Aorta (tissue), 5 donors: Measurements from ENCODE around the gene HBQ1. TPM values are rescaled to one million over a fixed set of nuclear protein-coding genes. Genes with fewer than 3 reads are reported as not detected.
"Not testable (repeated sequence)": the region's sequence is repeated elsewhere in the genome, so short reads cannot be mapped to it uniquely, and the experiment has no call there.

Experiments
- ATAC-seq: fragments of 200-7000 bp; cut with Tn5 transposase; one replicate; pipeline ENCODE4 v1.9.1; 2022; ENCODE audit warnings: moderate library complexity; ENCODE audit not compliant: low FRiP score
- DNase-seq, 2 donors: peaks; one replicate each; pipeline ENCODE4 v3.0.0-alpha.2; 2020
- H3K27ac ChIP-seq, 2 donors: one replicate each; pipeline ENCODE4 v1.5.1; 2013; ENCODE audit warnings: low read length in 2 of 2, mild to moderate bottlenecking in 2 of 2, moderate library complexity in 2 of 2, control low read depth in 1 of 2, inconsistent platforms in 1 of 2, low read depth in 1 of 2
- H3K27me3 ChIP-seq, 2 donors: one replicate each; pipeline ENCODE4 v1.6.1; 2013; ENCODE audit warnings: control low read depth in 1 of 2, low read length in 1 of 2, mild to moderate bottlenecking in 1 of 2, moderate library complexity in 1 of 2; ENCODE audit not compliant: insufficient read depth in 2 of 2, control insufficient read depth in 1 of 2
- H3K36me3 ChIP-seq, 2 donors: one replicate each; pipeline ENCODE4 v1.6.1; 2013; ENCODE audit warnings: control low read depth in 1 of 2, low read length in 1 of 2, mild to moderate bottlenecking in 1 of 2; ENCODE audit not compliant: insufficient read depth in 2 of 2, control insufficient read depth in 1 of 2
- H3K4me1 ChIP-seq, 2 donors: one replicate each; pipeline ENCODE4 v1.6.1; 2013; ENCODE audit warnings: low read length in 2 of 2, control low read depth in 1 of 2, mild to moderate bottlenecking in 1 of 2, moderate library complexity in 1 of 2; ENCODE audit not compliant: insufficient read depth in 2 of 2, control insufficient read depth in 1 of 2
- H3K4me3 ChIP-seq, 2 donors: one replicate each; pipeline ENCODE4 v1.5.1; 2013; ENCODE audit warnings: low read length in 2 of 2, control low read depth in 1 of 2, mild to moderate bottlenecking in 1 of 2
- H3K9me3 ChIP-seq: one replicate; pipeline ENCODE4 v1.6.1; 2013; ENCODE audit warnings: mild to moderate bottlenecking, low read length; ENCODE audit not compliant: control insufficient read depth
- WGBS, 2 donors: extraction: QIAGEN DNeasy Blood & Tissue Kit; methylation state at CpG; one replicate each; pipeline ENCODE4 v1.1.7; 2013; 5-methylcytosine and 5-hydroxymethylcytosine counted together
- intact Hi-C, 2 donors: fragments of 100-400 bp; cut with DNase I; formaldehyde crosslinking; loops; one replicate each; pipeline versions ENCODE4 v1.14.2 to v1.15.0; 2022
- polyA plus RNA-seq, 2 donors: library from polyadenylated mRNA; stranded (reverse); fragments of 200-250 nt; gene quantifications; one replicate each; pipeline ENCODE4 v1.2.3, GENCODE V29; 2013
- total RNA-seq, 2 donors: library from RNA; stranded (reverse); fragmentation: NEBNext Ultra II Directional; extraction: Animal tissue kit (Norgen Biotek cat#: 25700); gene quantifications; one replicate each; pipeline ENCODE4 v1.2.1, GENCODE V29; 2021
- donor health status: healthy with polysubstance abuse.
- donor health status: Bipolar disorder and iron deficiency.
- donor health status: DM: no; HTN: no; CAD: no.
- donor health status: DM: no; HTN: no; CAD: no.
- donor health status: DM: yes; HTN: yes; CAD: no.

HBQ1 gene
- total and polyA plus RNA-seq, 4 donors, result not detected

DNA sequence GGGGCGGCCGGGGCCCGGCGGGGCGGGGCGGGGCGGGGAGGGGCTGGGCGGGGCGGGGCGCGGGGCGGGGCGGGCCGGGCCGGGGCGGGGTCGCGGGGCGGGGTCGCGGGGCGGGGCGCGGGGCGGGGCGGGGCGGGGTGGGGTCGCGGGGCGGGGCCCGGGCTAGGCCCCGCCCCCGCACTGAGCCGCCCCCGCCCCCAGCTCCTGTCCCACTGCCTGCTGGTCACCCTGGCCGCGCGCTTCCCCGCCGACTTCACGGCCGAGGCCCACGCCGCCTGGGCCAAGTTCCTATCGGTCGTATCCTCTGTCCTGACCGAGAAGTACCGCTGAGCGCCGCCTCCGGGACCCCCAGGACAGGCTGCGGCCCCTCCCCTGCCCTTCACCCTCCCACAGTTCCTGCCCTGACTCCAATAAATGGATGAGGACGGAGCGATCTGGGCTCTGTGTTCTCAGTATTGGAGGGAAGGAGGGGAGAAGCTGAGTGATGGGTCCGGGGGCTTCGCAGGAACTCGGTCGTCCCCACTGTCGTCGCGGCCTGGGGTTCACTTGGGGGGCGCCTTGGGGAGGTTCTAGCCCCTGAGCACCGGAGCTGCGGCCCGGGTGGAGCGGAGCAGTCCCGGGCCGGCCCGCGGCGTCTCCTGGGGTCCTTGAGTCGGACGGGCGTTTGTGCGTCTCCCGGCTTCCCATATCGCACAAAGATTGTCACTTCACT lies 15.3 kb upstream of the HBQ1 start:
- Histone ChIP-seq H3K4me1 (no peaks in the 10 kb centered on the region), H3K27me3 (no peaks in the 10 kb centered on the region), H3K9me3 (no peaks in the 10 kb centered on the region), H3K36me3 (no peaks in the 10 kb centered on the region), H3K27ac (no peak overlapping the region), H3K4me3 (no peak overlapping the region)
- intact Hi-C loops, result no loop called here
- no peak for DNase-seq
- no peak for ATAC-seq
- WGBS, 2 donors, result 2 to 3% methylated on average over 29 to 77 of the region's 77 CpGs

DNA sequence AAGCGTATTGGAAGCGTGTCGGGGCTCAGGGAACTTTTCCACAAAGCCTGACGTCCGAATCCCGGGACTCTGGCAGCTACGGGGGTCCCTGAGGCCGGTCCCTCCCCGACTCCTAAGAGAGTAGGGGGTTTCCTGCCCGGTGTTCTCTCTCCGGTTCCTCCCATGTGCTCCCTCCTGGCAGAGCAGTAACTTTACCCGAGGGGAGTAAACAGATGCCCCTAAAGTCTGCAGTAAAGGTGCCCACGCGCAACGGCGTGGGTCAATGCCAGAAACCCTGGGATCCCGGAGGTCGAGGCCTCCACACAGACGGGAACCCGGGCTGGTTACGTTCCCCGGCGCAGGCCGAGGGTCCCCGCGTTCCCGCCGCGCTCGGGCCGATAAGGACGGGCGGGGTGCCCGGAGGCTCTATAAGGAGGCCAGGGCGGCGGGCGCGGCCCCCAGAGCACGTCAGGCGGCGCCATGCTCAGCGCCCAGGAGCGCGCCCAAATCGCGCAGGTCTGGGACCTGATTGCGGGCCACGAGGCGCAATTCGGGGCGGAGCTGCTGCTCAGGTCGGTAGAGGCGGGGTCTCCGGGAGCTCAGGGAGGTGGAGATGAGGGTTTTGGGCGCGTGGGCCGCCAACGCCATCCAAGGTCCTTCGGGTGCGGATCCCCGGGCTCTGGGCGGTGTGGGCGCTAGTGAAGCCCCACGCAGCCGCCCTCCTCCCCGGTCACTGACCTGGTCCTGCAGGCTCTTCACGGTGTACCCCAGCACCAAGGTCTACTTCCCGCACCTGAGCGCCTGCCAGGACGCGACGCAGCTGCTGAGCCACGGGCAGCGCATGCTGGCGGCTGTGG lies 14.5 kb upstream of the HBQ1 start, which contains the start of gene HBM:
Gene HBM (plus strand): TSS at position 440 of the 836 bp plus-strand sequence. CDS start 20 bp downstream, at position 460.
- ATAC-seq, result no peak
- H3K27me3 ChIP-seq, result no peaks in the 10 kb centered on the region

DNA sequence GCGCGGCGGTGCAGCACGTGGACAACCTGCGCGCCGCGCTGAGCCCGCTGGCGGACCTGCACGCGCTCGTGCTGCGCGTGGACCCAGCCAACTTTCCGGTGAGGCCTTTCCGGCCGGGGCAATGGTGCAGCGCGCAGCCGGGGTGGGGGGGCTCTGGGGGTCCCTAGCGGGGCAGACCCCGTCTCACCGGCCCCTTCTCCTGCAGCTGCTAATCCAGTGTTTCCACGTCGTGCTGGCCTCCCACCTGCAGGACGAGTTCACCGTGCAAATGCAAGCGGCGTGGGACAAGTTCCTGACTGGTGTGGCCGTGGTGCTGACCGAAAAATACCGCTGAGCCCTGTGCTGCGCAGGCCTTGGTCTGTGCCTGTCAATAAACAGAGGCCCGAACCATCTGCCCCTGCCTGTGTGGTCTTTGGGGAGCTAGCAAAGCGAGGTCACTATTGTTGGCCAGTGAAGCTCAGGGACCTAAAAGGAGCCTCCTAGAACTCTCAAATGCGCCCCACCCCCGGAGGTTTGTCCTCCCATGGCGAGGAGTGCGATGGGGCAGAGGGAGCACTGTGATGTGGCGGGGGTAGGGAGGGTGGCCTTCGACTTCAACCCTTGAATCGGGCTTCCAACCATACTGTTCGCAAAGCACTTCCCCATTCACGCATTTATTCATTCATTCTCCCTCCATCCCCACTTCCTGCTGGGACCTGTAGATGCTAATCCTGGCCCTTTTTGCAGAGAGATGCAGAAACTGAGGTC lies 13.7 kb upstream of the HBQ1 start:
- Histone ChIP-seq H3K36me3 (no peaks in the 10 kb centered on the region), H3K27ac (no peak overlapping the region), H3K4me3 (no peak overlapping the region), H3K9me3 (no peaks in the 10 kb centered on the region), H3K4me1 (no peaks in the 10 kb centered on the region), H3K27me3 (no peaks in the 10 kb centered on the region)
- no peak for ATAC-seq
- intact Hi-C loops, result no loop called here
- no peak for DNase-seq
- 3 to 6% methylated on average over 44 to 45 of the region's 45 CpGs for WGBS, 2 donors

More for the DNA sequence above, 14.5 kb upstream of the HBQ1 start, which contains the start of gene HBM:
- H3K4me3 ChIP-seq, result no peak within 1 kb of the TSS
- DNase-seq, result no peak
- H3K4me1 ChIP-seq, result no peaks in the 10 kb centered on the region
- H3K27ac ChIP-seq, result no peak within 1 kb of the TSS
- H3K9me3 ChIP-seq, result no peaks in the 10 kb centered on the region
- intact Hi-C loops, result no loop called here
- no peaks in the 10 kb centered on the region for H3K36me3 ChIP-seq
- 1% methylated on average over 74 to 75 of the region's 75 CpGs for WGBS, 2 donors

DNA sequence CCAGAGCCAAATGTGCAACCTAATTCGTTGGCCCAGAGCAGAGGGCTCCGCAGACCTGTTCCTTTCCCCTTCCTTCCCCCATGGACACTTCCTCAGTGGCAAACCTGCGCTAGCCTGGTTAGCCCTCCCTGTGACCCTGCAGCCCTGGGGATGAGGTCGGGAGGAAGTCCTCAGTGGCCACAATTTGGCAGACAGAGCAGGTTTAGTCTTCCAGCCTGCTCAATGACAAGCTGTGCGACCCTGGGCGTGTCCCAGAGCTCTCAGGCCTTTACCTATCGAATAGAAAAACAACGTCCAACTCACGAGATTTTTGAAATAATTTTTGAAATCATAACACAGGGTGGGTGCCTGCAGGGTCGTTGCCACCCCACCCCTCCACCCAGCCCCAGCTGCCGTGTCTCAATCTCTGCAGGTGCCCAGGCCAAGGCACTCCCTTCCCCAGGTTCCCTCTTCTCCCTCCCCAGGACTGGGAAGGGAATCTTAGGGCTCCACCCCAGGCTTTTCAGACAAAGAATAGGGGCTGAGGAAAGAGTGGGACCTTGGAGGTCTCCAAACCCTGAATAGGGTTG lies 13.1 kb upstream of the HBQ1 start:
- intact Hi-C loops, result no loop called here

DNA sequence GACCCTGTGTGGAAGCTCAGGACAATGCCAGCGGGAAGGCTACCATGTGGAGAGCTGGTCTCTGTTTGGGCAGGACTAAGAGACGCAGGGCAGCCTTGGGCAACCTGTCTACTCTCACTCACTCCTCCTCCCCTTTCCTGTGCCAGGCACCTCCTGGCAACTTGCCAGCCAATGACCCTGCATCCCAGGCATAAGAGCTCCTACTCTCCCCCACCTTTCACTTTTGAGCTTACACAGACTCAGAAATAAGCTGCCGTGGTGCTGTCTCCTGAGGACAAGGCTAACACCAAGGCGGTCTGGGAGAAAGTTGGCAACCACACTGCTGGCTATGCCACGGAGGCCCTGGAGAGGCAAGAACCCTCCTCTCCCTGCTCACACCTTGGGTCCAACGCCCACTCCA lies 11.8 kb upstream of the HBQ1 start:
- Histone ChIP-seq H3K9me3 (no peaks in the 10 kb centered on the region), H3K4me3 (no peak overlapping the region), H3K36me3 (no peaks in the 10 kb centered on the region), H3K4me1 (no peaks in the 10 kb centered on the region), H3K27me3 (no peaks in the 10 kb centered on the region), H3K27ac (no peak overlapping the region)
- ATAC-seq, result no peak
- no peak for DNase-seq
- intact Hi-C loops, result no loop called here
- WGBS, 2 donors, result 40 to 55% methylated on average over 6 of the region's 6 CpGs

More for the DNA sequence above, 13.1 kb upstream of the HBQ1 start:
- H3K9me3 ChIP-seq, result no peaks in the 10 kb centered on the region
- no peaks in the 10 kb centered on the region for H3K4me1 ChIP-seq
- H3K4me3 ChIP-seq, result no peak overlapping the region
- WGBS, 2 donors, result 6 to 12% methylated on average over 11 of the region's 11 CpGs
- H3K27ac ChIP-seq, result no peak overlapping the region
- H3K36me3 ChIP-seq, result no peaks in the 10 kb centered on the region
- no peak for DNase-seq
- no peaks in the 10 kb centered on the region for H3K27me3 ChIP-seq
- ATAC-seq, result no peak

DNA sequence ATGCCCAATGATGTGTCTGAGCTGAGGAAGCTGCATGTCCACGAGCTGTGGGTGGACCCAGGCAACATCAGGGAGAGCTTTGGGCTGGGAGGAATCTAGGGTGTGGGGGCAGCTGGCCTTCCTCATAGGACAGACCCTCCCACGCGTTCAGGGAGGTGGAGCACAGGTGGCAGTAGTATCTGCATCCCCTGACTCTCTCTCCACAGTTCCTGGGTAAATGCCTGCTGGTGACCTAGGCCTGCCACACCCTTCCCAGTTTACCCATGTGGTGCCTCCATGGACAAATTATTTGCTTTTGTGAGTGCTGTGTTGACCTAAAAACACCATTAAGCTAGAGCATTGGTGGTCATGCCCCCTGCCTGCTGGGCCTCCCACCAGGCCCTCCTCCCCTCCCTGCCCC lies 11.2 kb upstream of the HBQ1 start:
- H3K4me3 ChIP-seq, result no peak overlapping the region
- H3K36me3 ChIP-seq, result no peaks in the 10 kb centered on the region
- WGBS, 2 donors, result 33 to 43% methylated on average over 3 of the region's 3 CpGs
- ATAC-seq (no peak), DNase-seq (no peak)
- no peaks in the 10 kb centered on the region for H3K4me1 ChIP-seq
- no peak overlapping the region for H3K27ac ChIP-seq
- no peaks in the 10 kb centered on the region for H3K9me3 ChIP-seq
- no peaks in the 10 kb centered on the region for H3K27me3 ChIP-seq
- intact Hi-C loops, result no loop called here

DNA sequence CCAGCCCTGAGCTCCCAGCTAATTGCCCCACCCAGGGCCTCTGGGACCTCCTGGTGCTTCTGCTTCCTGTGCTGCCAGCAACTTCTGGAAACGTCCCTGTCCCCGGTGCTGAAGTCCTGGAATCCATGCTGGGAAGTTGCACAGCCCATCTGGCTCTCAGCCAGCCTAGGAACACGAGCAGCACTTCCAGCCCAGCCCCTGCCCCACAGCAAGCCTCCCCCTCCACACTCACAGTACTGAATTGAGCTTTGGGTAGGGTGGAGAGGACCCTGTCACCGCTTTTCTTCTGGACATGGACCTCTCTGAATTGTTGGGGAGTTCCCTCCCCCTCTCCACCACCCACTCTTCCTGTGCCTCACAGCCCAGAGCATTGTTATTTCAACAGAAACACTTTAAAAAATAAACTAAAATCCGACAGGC lies 10.2 kb upstream of the HBQ1 start:
- H3K4me1 ChIP-seq, H3K27ac ChIP-seq, H3K27me3 ChIP-seq, H3K4me3 ChIP-seq, H3K9me3 ChIP-seq, DNase-seq, H3K36me3 ChIP-seq, intact Hi-C loops: not testable (repeated sequence)
- WGBS, 2 donors, result 0 to 1% methylated on average over 5 of the region's 5 CpGs
- ATAC-seq, result peak; percentile 45

DNA sequence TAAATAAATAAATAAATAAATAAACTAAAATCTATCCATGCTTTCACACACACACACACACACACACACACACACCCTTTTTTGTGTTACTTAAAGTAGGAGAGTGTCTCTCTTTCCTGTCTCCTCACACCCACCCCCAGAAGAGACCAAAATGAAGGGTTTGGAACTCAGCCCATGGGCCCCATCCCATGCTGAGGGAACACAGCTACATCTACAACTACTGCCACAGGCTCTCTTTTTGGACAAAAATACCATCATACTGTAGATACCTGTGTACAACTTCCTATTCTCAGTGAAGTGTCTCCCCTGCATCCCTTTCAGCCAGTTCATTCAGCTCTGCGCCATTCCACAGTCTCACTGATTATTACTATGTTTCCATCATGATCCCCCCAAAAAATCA lies 9.5 kb upstream of the HBQ1 start:
- no peak for DNase-seq
- WGBS, 2 donors, result 45 to 48% methylated on average over 1 of the region's 1 CpG
- intact Hi-C loops, result no loop called here
- Histone ChIP-seq H3K27ac (no peak overlapping the region), H3K36me3 (no peaks in the 10 kb centered on the region), H3K4me1 (no peaks in the 10 kb centered on the region), H3K9me3 (no peaks in the 10 kb centered on the region), H3K27me3 (no peaks in the 10 kb centered on the region), H3K4me3 (no peak overlapping the region)
- ATAC-seq, result no peak
